GM12864 (cell line): ENCODE measurements around the gene MBTPS1.
A peak's percentile ranks its signal among the peaks of the same experiment; 100 is the strongest.

Experiments used
- DNase-seq: peaks from one replicate; pipeline ENCODE4 v3.0.0-alpha.2; 2011; ENCODE audit warnings: low read depth
- H3K4me3 ChIP-seq: 2 replicates; pipeline ENCODE4 v1.5.1; 2011; ENCODE audit warnings: mild to moderate bottlenecking, low read depth, low read length, control low read depth
- CTCF ChIP-seq: IDR thresholded peaks from 2 replicates; pipeline ENCODE4 v1.5.1; 2011; ENCODE audit warnings: low read depth, mild to moderate bottlenecking, moderate library complexity, low read length, control low read depth, inconsistent platforms; ENCODE audit errors: missing control alignments

The MBTPS1 gene

DNA sequence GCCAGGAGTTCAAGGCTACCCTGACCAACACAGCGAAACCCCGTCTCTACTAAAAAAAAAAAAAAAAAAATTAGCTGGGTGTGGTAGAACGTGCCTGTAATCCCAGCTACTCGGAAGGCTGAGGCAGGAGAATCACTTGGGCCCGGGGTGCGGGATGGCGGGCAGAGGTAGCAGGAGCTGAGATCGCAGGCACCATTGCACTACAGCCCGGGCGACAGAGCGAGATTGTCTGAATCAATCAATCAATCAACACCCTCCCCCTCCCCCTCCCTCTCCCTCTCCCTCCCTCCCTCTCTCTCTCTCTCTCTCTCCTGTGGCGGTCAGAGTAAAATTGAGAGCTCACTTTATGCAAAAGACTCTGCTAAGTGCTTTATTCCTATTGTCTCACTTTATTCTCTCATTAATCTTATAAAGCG, 27.1 kb upstream of the MBTPS1 start:
- peak overlapping the region; percentile 82 for H3K4me3 ChIP-seq
- TF ChIP-seq CTCF = no peak
- DNase-seq = no peak

- DNase-seq = no peak
- no peak for TF ChIP-seq CTCF
- H3K4me3 ChIP-seq = no peak overlapping the region
These were observed 26.3 kb upstream of the MBTPS1 start for GRCh38 chr16:84143081-84143480.

- no peak overlapping the region for H3K4me3 ChIP-seq
- DNase-seq = no peak
- TF ChIP-seq CTCF = peak; percentile 20
These were observed 24.5 kb upstream of the MBTPS1 start for GRCh38 chr16:84141143-84141670.

- no peak overlapping the region for H3K4me3 ChIP-seq
These were observed 23.0 kb upstream of the MBTPS1 start for GRCh38 chr16:84139628-84140258.

GRCh38 chr16:84138824-84139627, 22.3 kb upstream of the MBTPS1 start:
- no peak for DNase-seq
- H3K4me3 ChIP-seq = no peak overlapping the region
- no peak for TF ChIP-seq CTCF

More at GRCh38 chr16:84139628-84140258, 23.0 kb upstream of the MBTPS1 start:
- TF ChIP-seq CTCF = no peak
- DNase-seq = no peak

DNA sequence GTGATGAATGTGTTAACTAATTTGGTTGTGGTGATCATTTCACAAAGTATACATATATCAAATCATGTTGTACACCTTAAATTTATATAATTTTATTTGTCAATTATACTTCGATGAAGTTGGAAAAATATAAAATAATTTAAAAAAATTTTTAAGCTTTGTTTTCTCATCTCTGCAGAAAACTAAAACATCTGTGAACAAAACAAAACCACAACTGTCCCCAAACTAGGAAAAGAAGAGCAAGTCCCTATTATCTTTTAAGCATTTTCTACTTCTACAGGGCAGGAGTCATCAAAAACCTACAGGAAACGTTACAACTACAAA, 21.7 kb upstream of the MBTPS1 start:
- no peak for DNase-seq
- TF ChIP-seq CTCF = no peak
- no peak overlapping the region for H3K4me3 ChIP-seq
